ENCODE data around the gene TBX10. TPM values are rescaled to one million over a fixed set of nuclear protein-coding genes. Genes with fewer than 3 reads are reported as not detected.
"Not testable (repeated sequence)": the region's sequence is repeated elsewhere in the genome, so short reads cannot be mapped to it uniquely, and the experiment has no call there.

Gene TBX10
- total RNA-seq, 1 donor from 2014 or later = not detected

- Mint-ChIP-seq H3K27me3 (ENCODE audit: low read depth) (no peaks in the 10 kb centered on the region), H3K9me3 (no peaks in the 10 kb centered on the region), H3K4me1 (peaks cover 6% of the 10 kb centered on the region), H3K4me3 (no peak overlapping the region), H3K27ac (no peak overlapping the region), H3K36me3 (no peaks in the 10 kb centered on the region)
- TF ChIP-seq CTCF (IDR thresholded peaks at IDR 0.05; ENCODE audit: unreplicated experiment) = no peak
- no peak for DNase-seq (ENCODE audit: low spot score in 2 of 2, unreplicated experiment in 2 of 2)
Observed at GRCh38 chr11:67662142-67662834, 22.7 kb upstream of the TBX10 start.

- H3K27ac Mint-ChIP-seq; H3K4me3 Mint-ChIP-seq; H3K9me3 Mint-ChIP-seq; H3K27me3 Mint-ChIP-seq (ENCODE audit: low read depth); H3K36me3 Mint-ChIP-seq; DNase-seq (ENCODE audit: low spot score in 2 of 2, unreplicated experiment in 2 of 2); H3K4me1 Mint-ChIP-seq: not testable (repeated sequence)
Observed at GRCh38 chr11:67660752-67661151, 21.2 kb upstream of the TBX10 start.

GRCh38 chr11:67659651-67660165, 20.1 kb upstream of the TBX10 start:
- H3K36me3 Mint-ChIP-seq; H3K27ac Mint-ChIP-seq; H3K9me3 Mint-ChIP-seq; H3K4me1 Mint-ChIP-seq; H3K27me3 Mint-ChIP-seq (ENCODE audit: low read depth); DNase-seq (ENCODE audit: low spot score in 2 of 2, unreplicated experiment in 2 of 2); H3K4me3 Mint-ChIP-seq: not testable (repeated sequence)

- peaks cover 11% of the 10 kb centered on the region for H3K4me1 Mint-ChIP-seq
- H3K27me3 Mint-ChIP-seq (ENCODE audit: low read depth) = peaks cover 15% of the 10 kb centered on the region
- H3K36me3 Mint-ChIP-seq = no peaks in the 10 kb centered on the region
- DNase-seq (ENCODE audit: low spot score in 2 of 2, unreplicated experiment in 2 of 2) = no peak
- H3K27ac Mint-ChIP-seq = no peak overlapping the region
- no peaks in the 10 kb centered on the region for H3K9me3 Mint-ChIP-seq
- H3K4me3 Mint-ChIP-seq = no peak overlapping the region
- TF ChIP-seq CTCF (IDR thresholded peaks at IDR 0.05; ENCODE audit: unreplicated experiment) = no peak
Observed at GRCh38 chr11:67657300-67657699, 17.7 kb upstream of the TBX10 start.

DNA sequence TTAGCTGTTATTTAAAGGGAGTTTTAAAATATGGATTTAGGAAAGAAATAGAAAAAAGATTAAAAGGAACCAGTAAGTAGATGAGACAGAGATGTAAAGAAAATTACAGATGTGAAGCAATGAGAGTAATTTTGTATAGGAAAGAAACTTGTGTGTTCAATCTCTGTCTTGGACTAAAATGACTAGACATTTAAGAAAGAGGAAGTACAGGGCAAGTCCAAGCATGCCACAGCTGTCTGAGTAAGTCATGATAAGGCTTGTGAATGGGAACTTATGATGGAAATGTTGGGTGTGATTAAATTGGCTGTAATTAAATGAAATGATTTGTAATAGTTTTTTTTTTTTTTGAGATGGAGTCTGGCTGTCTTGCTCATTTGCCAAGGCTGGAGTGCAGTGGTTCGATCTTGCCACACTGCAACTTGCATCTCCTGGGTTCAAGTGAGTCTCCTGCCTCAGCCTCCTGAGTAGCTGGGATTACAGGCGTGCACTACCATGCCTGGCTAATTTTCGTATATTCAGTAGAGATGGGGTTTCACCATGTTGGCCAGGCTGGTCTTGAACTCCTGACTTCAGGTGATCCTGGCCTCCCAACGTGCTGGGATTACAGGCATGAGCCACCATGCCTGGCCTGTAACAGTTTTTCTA, 16.8 kb upstream of the TBX10 start:
- no peak for DNase-seq (ENCODE audit: low spot score in 2 of 2, unreplicated experiment in 2 of 2)
- Mint-ChIP-seq H3K36me3 (no peaks in the 10 kb centered on the region), H3K4me1 (peaks cover 13% of the 10 kb centered on the region)

DNA sequence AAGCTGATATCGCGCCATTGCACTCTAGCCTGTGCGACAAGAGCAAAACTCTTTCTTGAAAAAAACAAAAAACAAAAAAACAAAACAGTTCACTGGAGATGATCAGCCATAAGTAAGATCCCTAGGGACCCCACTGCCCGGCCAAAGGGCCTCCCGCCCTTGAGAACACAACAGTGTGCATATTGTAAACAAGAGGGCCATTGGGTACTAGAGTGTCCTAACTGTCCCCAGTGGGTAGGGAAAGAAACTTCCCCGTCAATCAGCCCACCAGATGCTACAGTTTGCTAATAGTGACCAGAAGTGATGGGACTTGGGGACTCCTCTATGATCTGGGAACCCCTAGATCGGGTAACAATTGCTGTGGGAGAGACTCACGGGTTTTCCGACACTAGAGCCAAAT, 14.7 kb upstream of the TBX10 start:
- no peaks in the 10 kb centered on the region for H3K9me3 Mint-ChIP-seq
- TF ChIP-seq CTCF (IDR thresholded peaks at IDR 0.05; ENCODE audit: unreplicated experiment) = no peak
- no peak overlapping the region for H3K4me3 Mint-ChIP-seq
- no peak for DNase-seq (ENCODE audit: low spot score in 2 of 2, unreplicated experiment in 2 of 2)
- peaks cover 13% of the 10 kb centered on the region for H3K4me1 Mint-ChIP-seq
- no peaks in the 10 kb centered on the region for H3K36me3 Mint-ChIP-seq
- no peak overlapping the region for H3K27ac Mint-ChIP-seq
- peaks cover 32% of the 10 kb centered on the region for H3K27me3 Mint-ChIP-seq (ENCODE audit: low read depth)

More for the DNA sequence above, 16.8 kb upstream of the TBX10 start:
- no peak for TF ChIP-seq CTCF (IDR thresholded peaks at IDR 0.05; ENCODE audit: unreplicated experiment)
- H3K27me3 Mint-ChIP-seq (ENCODE audit: low read depth) = peaks cover 15% of the 10 kb centered on the region
- H3K27ac Mint-ChIP-seq = no peak overlapping the region
- H3K9me3 Mint-ChIP-seq = no peaks in the 10 kb centered on the region
- no peak overlapping the region for H3K4me3 Mint-ChIP-seq

All from mesothelial cell of epicardium (in vitro differentiated cells).